AG10803 (cell line): ENCODE results near the gene LUZP2.

ENCODE experiments used
- DNase-seq: peaks from one replicate; pipeline ENCODE4 v3.0.0; 2010; ENCODE audit warnings: low read depth
- H3K4me3 ChIP-seq: 2 replicates; pipeline ENCODE4 v1.5.1; 2011; ENCODE audit warnings: mild to moderate bottlenecking, low read length, control low read depth
- TF ChIP-seq, protein P1 (sequence below): conservative IDR thresholded peaks from 2 replicates; pipeline ENCODE4 v1.5.1; 2011; ENCODE audit warnings: mild to moderate bottlenecking, low read length, control low read depth, inconsistent platforms

LUZP2 gene

GRCh38 chr11:25038131-25038530 is 541.3 kb downstream of the LUZP2 start:
- DNase-seq: no peak
- H3K4me3 ChIP-seq: no peak overlapping the region
- TF ChIP-seq, protein P1, sequence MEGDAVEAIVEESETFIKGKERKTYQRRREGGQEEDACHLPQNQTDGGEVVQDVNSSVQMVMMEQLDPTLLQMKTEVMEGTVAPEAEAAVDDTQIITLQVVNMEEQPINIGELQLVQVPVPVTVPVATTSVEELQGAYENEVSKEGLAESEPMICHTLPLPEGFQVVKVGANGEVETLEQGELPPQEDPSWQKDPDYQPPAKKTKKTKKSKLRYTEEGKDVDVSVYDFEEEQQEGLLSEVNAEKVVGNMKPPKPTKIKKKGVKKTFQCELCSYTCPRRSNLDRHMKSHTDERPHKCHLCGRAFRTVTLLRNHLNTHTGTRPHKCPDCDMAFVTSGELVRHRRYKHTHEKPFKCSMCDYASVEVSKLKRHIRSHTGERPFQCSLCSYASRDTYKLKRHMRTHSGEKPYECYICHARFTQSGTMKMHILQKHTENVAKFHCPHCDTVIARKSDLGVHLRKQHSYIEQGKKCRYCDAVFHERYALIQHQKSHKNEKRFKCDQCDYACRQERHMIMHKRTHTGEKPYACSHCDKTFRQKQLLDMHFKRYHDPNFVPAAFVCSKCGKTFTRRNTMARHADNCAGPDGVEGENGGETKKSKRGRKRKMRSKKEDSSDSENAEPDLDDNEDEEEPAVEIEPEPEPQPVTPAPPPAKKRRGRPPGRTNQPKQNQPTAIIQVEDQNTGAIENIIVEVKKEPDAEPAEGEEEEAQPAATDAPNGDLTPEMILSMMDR: no peak

DNA sequence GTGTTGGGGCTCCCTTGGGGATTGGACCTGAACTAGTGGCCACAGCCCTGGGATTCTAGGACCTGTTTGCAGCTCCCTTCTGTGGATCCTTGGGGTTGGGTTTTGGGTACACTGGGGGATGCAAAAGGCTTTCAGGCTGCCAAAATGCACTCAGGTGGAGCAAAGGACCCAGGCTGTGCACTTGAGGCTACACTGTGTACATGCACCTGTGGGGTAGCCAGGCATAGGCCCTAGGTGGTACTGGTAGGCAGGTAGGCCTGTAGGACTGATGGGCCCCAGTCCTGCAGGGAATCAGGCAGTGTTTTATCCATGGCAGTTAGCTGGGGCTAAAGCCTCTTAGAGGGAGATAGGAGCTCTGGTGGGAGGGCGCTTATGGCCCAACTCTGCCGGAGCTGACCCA is 542.3 kb downstream of the LUZP2 start:
- TF ChIP-seq, protein P1: no peak
- no peak overlapping the region for H3K4me3 ChIP-seq
- DNase-seq: no peak

GRCh38 chr11:25048632-25049031 is 551.8 kb downstream of the LUZP2 start:
- DNase-seq: no peak
- TF ChIP-seq, protein P1: no peak
- H3K4me3 ChIP-seq: no peak overlapping the region

DNA sequence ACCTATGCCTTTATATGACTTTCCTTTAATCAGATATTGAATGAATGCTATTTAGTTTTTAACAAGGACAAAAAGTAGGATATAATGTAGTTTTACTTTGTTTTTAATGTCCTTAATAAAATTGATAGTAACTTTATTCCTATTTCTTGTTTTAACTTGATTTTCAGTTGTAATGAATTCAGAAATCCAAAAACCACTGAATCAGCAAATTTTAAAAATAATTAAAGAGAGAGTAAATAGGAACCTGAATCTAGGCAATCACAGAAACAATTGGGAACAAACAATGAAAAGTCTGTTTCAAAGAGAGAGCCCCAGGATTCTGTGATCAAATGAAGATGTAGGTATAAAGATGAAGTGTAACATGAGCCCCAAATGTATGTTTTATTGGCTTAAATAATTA is 556.0 kb downstream of the LUZP2 start:
- DNase-seq: no peak
- TF ChIP-seq, protein P1: no peak
- no peak overlapping the region for H3K4me3 ChIP-seq

DNA sequence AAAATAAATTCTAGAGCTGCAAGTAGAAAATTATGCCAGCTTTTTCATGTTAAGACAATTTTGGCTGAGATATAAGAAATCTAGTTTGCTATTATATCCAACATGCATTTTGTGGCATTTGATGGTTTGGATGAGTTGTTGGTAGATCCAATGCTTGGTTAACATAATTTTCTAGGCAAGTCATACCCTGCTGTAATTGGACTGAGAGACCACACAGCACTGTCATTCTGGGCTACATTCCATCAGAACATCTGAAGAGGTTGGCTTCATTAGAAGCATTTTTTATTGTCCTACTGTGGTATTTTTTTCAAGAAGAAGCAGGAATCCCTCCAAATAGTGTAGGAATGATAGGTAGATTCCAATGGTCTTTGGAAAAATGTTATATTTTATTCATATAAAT is 561.0 kb downstream of the LUZP2 start:
- H3K4me3 ChIP-seq: no peak overlapping the region
- TF ChIP-seq, protein P1: no peak
- no peak for DNase-seq

DNA sequence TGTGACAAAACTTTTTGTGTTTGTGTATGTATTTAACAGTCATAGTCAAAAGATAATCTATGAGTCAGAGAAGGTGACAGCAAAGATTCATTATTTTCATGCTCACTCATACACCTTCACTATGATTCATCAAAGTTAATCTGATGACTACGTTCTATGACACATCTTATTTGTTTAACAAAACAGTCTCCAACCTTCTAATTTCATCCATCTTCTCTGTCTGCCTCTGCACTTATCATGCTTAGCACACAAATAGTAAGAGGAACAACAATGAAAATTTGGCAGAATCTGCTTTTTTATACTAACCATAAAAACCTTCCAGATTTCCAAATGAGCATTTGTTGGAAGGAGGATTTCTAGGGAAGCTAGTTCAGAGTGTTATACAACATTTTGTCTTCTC is 568.9 kb downstream of the LUZP2 start:
- no peak for DNase-seq
- no peak overlapping the region for H3K4me3 ChIP-seq
- TF ChIP-seq, protein P1: no peak

DNA sequence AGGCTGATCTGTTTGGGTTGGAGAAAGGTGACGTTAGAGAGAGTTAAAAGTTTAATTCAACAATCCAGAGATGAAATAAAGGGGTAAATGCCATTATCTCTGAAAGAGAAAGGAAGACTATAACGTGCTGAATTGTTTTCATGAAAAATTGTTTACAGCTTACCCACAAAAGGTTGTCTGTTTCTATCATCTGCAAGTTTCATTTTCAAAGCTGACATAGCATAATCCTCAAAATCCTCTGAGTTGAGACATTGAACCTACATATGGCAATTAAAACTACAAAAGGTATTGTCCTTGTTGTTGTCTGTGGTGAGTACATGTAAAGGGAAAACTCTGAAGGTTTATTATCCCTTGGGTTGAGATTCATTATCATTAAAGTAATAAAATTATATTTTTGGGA is 569.9 kb downstream of the LUZP2 start:
- DNase-seq: no peak
- H3K4me3 ChIP-seq: no peak overlapping the region
- TF ChIP-seq, protein P1: no peak
